Spinal cord (tissue), 10 donors: ENCODE measurements around the gene QSOX2. TPM values are rescaled to one million over a fixed set of nuclear protein-coding genes. Genes with fewer than 3 reads are reported as not detected.

Source experiments
- DNase-seq, 6 donors: peaks; one replicate each; pipeline versions ENCODE4 v3.0.0 to v3.0.0-alpha.2; 2013 to 2015; ENCODE audit warnings: low spot score in 6 of 6, low read depth in 4 of 6
- H3K27ac ChIP-seq: one replicate; pipeline ENCODE4 v1.5.1; 2013; ENCODE audit warnings: low read depth, low read length, control low read depth
- H3K27me3 ChIP-seq: one replicate; pipeline ENCODE4 v1.6.1; 2013; ENCODE audit warnings: low read length; ENCODE audit not compliant: control insufficient read depth, insufficient read depth
- H3K36me3 ChIP-seq: one replicate; pipeline ENCODE4 v1.6.1; 2013; ENCODE audit warnings: low read length; ENCODE audit not compliant: control insufficient read depth, insufficient read depth
- H3K4me1 ChIP-seq: one replicate; pipeline ENCODE4 v1.6.1; 2013; ENCODE audit warnings: low read length; ENCODE audit not compliant: control insufficient read depth, insufficient read depth
- H3K4me3 ChIP-seq: one replicate; pipeline ENCODE4 v1.5.1; 2013; ENCODE audit warnings: low read depth, low read length, control low read depth
- H3K9me3 ChIP-seq: one replicate; pipeline ENCODE4 v1.6.1; 2013; ENCODE audit warnings: low read length; ENCODE audit not compliant: control insufficient read depth, insufficient read depth
- WGBS: methylation state at CpG from one replicate; pipeline ENCODE4 v1.1.5; 2013; ENCODE audit warnings: missing lambda C conversion rate; ENCODE audit not compliant: insufficient coverage; 5-methylcytosine and 5-hydroxymethylcytosine counted together
- polyA plus RNA-seq, 2 donors: library from polyadenylated mRNA; unstranded; fragments of 120-200 nt; gene quantifications; one replicate each; pipeline ENCODE4 v1.2.1, GENCODE V29; 2013; ENCODE audit not compliant: insufficient read length in 2 of 2
- total RNA-seq, 2 donors: library from RNA; depleted of rRNA in 1 of 2; stranded (reverse); fragments of 120-200 nt in 1 of 2; fragments of >200 nt in 1 of 2; gene quantifications; one replicate each; pipeline versions ENCODE4 v1.2.3 to v1.2.4, GENCODE V29; 2013 to 2014
- donor health status: healthy.

The QSOX2 gene
- total and polyA plus RNA-seq, 4 donors, result 7.2 to 17.0 (median 13.6) TPM

GRCh38 chr9:136207616-136208015, 38.0 kb downstream of the QSOX2 start:
- H3K36me3 ChIP-seq, result peaks cover 59% of the 10 kb centered on the region
- 72% methylated on average over 9 of the region's 9 CpGs for WGBS
- peaks cover 21% of the 10 kb centered on the region for H3K4me1 ChIP-seq

GRCh38 chr9:136206602-136207275, 38.9 kb downstream of the QSOX2 start:
- Histone ChIP-seq H3K36me3 (peaks cover 50% of the 10 kb centered on the region), H3K9me3 (no peaks in the 10 kb centered on the region), H3K27ac (no peak overlapping the region), H3K4me3 (no peak overlapping the region), H3K4me1 (peaks cover 27% of the 10 kb centered on the region), H3K27me3 (peaks cover 36% of the 10 kb centered on the region)
- WGBS, result 73% methylated on average over 13 of the region's 16 CpGs
- no peak for DNase-seq

More at GRCh38 chr9:136207616-136208015, 38.0 kb downstream of the QSOX2 start:
- Histone ChIP-seq H3K4me3 (no peak overlapping the region), H3K9me3 (no peaks in the 10 kb centered on the region), H3K27me3 (peaks cover 28% of the 10 kb centered on the region), H3K27ac (no peak overlapping the region)
- no peak for DNase-seq

DNA sequence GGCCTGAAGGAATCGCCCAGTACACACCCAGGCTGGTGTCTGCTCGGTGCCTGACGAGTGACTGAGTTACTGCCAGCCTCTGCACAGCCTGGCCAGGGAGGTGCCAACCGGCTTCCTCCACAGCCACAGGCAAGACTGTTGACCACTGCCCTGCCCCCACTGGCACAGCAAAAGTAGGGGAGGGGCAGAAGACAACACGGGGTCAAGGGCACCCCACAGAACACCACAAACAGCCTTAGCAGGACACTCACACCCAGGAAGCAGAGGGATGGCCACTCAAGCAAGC, 40.0 kb downstream of the QSOX2 start:
- no peak for DNase-seq
- H3K4me3 ChIP-seq, result no peak overlapping the region
- H3K27me3 ChIP-seq, result peaks cover 46% of the 10 kb centered on the region
- H3K27ac ChIP-seq, result no peak overlapping the region
- H3K4me1 ChIP-seq, result peaks cover 29% of the 10 kb centered on the region
- 81% methylated on average over 5 of the region's 5 CpGs for WGBS
- H3K36me3 ChIP-seq, result peaks cover 40% of the 10 kb centered on the region
- no peaks in the 10 kb centered on the region for H3K9me3 ChIP-seq

- WGBS, result 8% methylated on average over 70 of the region's 70 CpGs
- Histone ChIP-seq H3K9me3 (no peaks in the 10 kb centered on the region), H3K4me1 (peaks cover 29% of the 10 kb centered on the region), H3K27me3 (peaks cover 52% of the 10 kb centered on the region), H3K27ac (no peak within 1 kb of the TSS), H3K4me3 (no peak within 1 kb of the TSS), H3K36me3 (peaks cover 36% of the 10 kb centered on the region)
- DNase-seq, result peak in 1 of 6 donors; percentile 53
These were observed 40.5 kb downstream of the QSOX2 start, which contains the start of gene LHX3 for GRCh38 chr9:136204838-136205706. Gene LHX3 (minus strand): TSS chr9:136205128. CDS start chr9:136205012, 116 bp downstream.

DNA sequence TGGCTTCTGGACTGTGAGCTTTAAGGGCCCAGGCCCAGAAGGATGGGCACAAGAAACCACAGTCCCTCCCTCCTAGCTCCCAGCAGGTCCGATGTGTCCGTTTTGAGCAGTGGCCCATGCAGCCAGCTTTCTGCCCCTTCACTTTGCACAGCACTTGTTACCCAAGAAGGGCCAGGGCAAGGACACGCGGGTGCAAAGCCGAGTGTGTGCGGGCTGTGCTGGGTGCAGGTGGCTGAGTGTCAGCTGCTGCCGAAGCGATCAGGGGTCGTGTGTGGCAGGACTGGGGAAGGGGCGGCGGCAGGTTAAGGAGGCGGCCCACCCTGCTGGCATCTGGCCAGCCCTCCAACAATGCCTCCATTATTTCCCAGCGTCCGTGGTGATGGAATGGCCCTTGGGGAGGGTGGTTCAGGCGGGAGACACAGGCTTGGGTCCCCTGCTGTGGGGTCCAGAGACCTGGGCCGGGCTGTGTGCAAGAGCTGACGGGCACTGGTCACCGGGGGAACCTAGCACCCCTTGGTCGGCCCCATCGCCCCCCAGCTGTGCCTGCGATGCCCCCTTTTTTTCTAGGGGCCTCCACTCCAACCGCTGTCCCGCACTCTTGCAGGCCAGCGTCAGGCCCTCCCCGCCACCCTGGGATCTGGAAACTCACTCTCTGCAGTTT, 41.3 kb downstream of the QSOX2 start:
- H3K4me1 ChIP-seq, result peaks cover 32% of the 10 kb centered on the region
- H3K4me3 ChIP-seq, result no peak overlapping the region
- WGBS, result 34% methylated on average over 21 of the region's 25 CpGs
- H3K27me3 ChIP-seq, result peaks cover 60% of the 10 kb centered on the region
- H3K36me3 ChIP-seq, result peaks cover 28% of the 10 kb centered on the region
- DNase-seq, result no peak
- no peaks in the 10 kb centered on the region for H3K9me3 ChIP-seq
- H3K27ac ChIP-seq, result no peak overlapping the region

DNA sequence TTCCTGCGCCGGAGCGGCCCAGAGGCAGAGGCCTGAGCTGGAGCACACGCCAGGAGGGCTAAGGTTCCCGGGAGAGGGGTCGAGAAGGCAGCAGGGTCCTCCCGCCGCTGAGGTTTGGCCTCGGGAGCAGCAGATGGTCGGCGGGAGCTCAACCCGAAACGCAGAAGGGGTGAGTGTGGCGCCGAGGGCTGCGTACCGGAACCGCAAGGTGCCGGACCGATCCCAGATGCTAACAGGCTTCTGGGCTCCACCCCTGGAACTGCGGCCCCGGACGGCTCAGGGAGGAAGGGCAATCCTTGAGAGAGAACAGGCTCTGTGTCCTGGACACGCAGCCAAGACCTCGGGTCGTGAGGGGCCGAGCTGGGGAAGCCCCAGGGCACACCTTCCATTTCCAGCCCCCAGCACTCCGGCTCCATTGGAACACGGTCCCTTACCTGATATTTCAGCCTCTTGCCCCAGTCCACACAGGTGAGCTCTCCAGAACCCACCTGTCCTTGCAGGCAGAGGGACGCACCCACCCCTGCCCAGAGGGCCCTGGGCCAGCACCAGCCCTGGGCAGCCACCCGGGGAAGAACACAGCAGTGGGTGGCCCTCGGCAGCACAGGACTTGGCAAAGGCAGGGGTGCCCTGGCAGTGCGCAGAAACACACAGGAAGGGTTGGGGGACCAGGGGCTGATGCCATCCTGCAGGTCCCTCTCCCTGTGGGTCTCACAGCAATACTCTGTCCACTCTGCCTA, 42.0 kb downstream of the QSOX2 start:
- no peaks in the 10 kb centered on the region for H3K9me3 ChIP-seq
- H3K36me3 ChIP-seq, result peaks cover 21% of the 10 kb centered on the region
- no peak overlapping the region for H3K4me3 ChIP-seq
- no peak for DNase-seq
- peaks cover 35% of the 10 kb centered on the region for H3K4me1 ChIP-seq
- 23% methylated on average over 33 of the region's 33 CpGs for WGBS
- H3K27me3 ChIP-seq, result peaks cover 66% of the 10 kb centered on the region
- no peak overlapping the region for H3K27ac ChIP-seq

DNA sequence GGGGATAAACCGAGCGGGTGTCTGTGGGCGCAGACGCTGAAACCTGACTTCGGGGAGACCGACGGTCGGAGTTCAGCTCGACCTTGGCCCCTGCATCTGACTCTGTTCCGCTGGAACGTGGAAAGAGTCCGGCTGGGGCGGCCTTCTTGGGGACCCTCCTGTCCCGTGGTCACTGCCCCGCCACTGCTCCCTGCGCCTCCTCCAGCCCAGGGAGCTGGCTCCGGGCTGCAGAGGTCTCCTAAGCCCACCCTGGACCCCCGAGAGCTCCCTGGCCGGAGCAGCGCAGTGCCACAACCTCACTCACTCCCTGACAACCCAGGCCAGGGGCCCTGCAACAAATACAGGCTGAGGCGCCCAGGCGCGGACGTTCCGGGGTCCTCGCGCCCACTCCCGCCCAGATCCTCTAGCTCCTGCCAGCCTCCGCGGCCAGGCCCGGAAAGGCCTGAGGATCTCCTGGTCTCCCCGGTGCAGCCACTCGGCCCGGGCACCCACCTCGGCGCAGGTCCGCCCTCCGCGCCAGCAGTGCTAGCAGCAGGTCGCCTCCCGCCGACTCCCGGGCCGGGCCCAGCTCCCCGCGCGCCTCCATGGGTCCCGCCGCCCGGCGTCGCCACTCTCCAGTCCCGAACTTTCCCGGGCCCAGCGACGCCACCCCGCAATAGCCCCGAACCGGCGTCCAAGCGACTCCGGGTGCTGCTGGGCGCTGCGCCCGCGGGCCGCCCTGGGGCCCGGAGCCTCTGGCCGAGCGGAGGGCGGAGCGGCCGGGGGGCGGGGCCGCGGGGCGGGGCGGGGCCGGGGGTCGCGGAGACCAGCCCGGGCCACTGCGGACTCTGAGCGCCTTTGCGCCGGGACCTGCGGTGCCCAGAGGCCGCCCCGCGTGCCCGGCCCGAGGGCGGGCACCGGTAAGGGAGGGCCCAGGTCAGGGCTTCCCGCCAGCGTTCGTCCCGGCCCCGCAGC, 42.9 kb downstream of the QSOX2 start:
- 8% methylated on average over 99 of the region's 99 CpGs for whole genome bisulfite sequencing
- no peak for DNase-seq
- H3K36me3 ChIP-seq, result peaks cover 13% of the 10 kb centered on the region

DNA sequence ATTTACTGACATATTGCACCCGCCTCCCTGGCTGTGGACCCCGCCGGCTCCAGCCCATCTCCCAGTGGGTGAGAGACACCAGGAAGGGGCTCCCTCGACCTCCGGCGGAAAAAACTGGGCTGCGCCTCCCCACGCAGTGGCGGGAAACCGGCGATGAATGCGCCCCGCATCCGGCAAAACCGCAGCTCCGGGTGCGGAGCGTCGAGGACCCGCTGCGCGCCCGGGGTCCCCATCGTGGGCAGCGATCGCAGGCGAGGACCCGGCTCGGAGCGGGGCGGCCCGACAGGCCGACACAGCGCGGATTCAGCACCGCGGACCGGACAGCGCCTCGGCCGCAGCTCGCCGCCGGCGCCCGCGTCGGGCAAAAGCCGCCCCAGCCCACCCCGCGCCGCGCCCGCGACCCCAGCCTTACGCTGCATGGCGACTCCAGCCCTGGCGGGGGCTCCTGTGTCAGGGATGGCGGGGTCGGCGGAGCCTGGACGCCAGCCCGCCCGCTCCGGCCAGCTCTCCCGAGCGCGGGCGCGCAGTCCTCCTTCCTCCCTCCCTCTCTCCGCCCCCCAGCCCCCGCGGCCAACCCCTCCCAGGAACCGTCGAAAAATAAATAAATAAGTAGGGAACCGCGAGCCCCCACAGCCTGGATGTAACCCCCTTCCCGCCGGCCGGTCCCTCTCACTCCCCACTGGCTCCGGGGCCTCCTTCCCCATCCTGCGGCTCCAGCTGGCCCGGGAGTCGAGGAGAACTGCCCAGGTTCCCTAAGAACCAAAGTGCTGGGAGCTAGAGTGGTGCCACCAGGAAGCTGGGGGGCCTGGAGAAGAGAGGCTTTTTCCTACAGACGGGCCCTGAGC, 43.8 kb downstream of the QSOX2 start:
- 4% methylated on average over 75 of the region's 85 CpGs for WGBS
- peaks cover 8% of the 10 kb centered on the region for H3K36me3 ChIP-seq
- peaks cover 42% of the 10 kb centered on the region for H3K4me1 ChIP-seq
- no peak overlapping the region for H3K4me3 ChIP-seq
- DNase-seq, result peak in 1 of 6 donors; percentile 52
- H3K27me3 ChIP-seq, result peaks cover 83% of the 10 kb centered on the region
- no peaks in the 10 kb centered on the region for H3K9me3 ChIP-seq
- H3K27ac ChIP-seq, result no peak overlapping the region

More for the DNA sequence above, 42.9 kb downstream of the QSOX2 start:
- no peak overlapping the region for H3K4me3 ChIP-seq
- H3K27me3 ChIP-seq, result peaks cover 74% of the 10 kb centered on the region
- H3K27ac ChIP-seq, result no peak overlapping the region
- peaks cover 42% of the 10 kb centered on the region for H3K4me1 ChIP-seq
- H3K9me3 ChIP-seq, result no peaks in the 10 kb centered on the region
